Endothelial cell of umbilical vein (primary cell): Measurements from ENCODE around the gene FAM53A. TPM values are rescaled to one million over a fixed set of nuclear protein-coding genes. Genes with fewer than 3 reads are reported as not detected.

Source experiments
- BruUV-seq: library from RNA; stranded (reverse); fragments of 400-500 nt; replicated peaks from 2 replicates; lab custom pipeline; 2021; lab: Mats Ljungman, UMichigan
- CTCF ChIA-PET: fragments of 300-600, 350-600 bp; sonication (Branson Sonifier 250); formaldehyde crosslinking; loops from one replicate; lab custom pipeline; 2021; ENCODE audit warnings: antibody characterized with exemption, inconsistent platforms; lab: Charles Lee
- POLR2A ChIA-PET: fragments of 300-600, 350-600 bp; sonication (Branson Sonifier 250); formaldehyde crosslinking; loops from one replicate; lab custom pipeline; 2021; ENCODE audit warnings: antibody characterized with exemption, inconsistent platforms; lab: Charles Lee
- DNase-seq: peaks from one replicate; pipeline ENCODE4 v3.0.0-alpha.2; 2011; ENCODE audit warnings: low read depth, low spot score
- FAIRE-seq: peaks from 2 replicates; lab custom pipeline; 2011; peaks lifted over from hg19 to GRCh38; lab: Jason Lieb, UNC
- H2AFZ ChIP-seq: 2 replicates; pipeline ENCODE4 v1.6.0; 2012; ENCODE audit warnings: low read depth, low read length, control low read depth, inconsistent platforms
- H3K27ac ChIP-seq: 2 replicates; pipeline ENCODE4 v1.5.1; 2011; ENCODE audit warnings: low read depth, mild to moderate bottlenecking, control low read depth, low read length, moderate library complexity; ENCODE audit not compliant: insufficient read depth
- H3K27me3 ChIP-seq, 2 experiments: 2 replicates each; pipeline versions ENCODE4 v1.6.0 to v1.6.1; 2011; ENCODE audit warnings: low read length in 2 of 2, mixed read lengths in 1 of 2; ENCODE audit not compliant: control insufficient read depth in 2 of 2, insufficient read depth in 2 of 2
- H3K36me3 ChIP-seq, 2 experiments: 2 replicates in 1 of 2; 3 replicates in 1 of 2; pipeline ENCODE4 v1.5.1; 2011; ENCODE audit warnings: low read length in 2 of 2, mild to moderate bottlenecking in 1 of 2, moderate library complexity in 1 of 2; ENCODE audit not compliant: control insufficient read depth in 2 of 2, insufficient read depth in 2 of 2; ENCODE audit errors: extremely low read depth in 1 of 2
- H3K4me1 ChIP-seq: 3 replicates; pipeline ENCODE4 v1.5.1; 2011; ENCODE audit warnings: mild to moderate bottlenecking, low read length; ENCODE audit not compliant: control insufficient read depth, insufficient read depth; ENCODE audit errors: extremely low read depth
- H3K4me2 ChIP-seq: 2 replicates; pipeline ENCODE4 v1.6.1; 2011; ENCODE audit warnings: low read length, control low read depth, mixed read lengths; ENCODE audit not compliant: insufficient read depth
- H3K4me3 ChIP-seq, 3 experiments: fragments of 200-600 bp in 1 of 3; sonication (generic), shearing (Covaris generic) in 1 of 3; replicated peaks in 1 of 3; 2 replicates each; pipeline ENCODE4 v1.5.1; 2011 to 2016; ENCODE audit warnings: control low read depth in 3 of 3, low read length in 3 of 3, mild to moderate bottlenecking in 2 of 3, inconsistent platforms in 1 of 3, low read depth in 1 of 3, moderate library complexity in 1 of 3; ENCODE audit not compliant: insufficient read depth in 1 of 3
- H3K79me2 ChIP-seq: 2 replicates; pipeline ENCODE4 v1.6.0; 2012; ENCODE audit warnings: low read length, inconsistent platforms; ENCODE audit not compliant: control insufficient read depth, insufficient read depth
- H3K9ac ChIP-seq: replicated peaks from 2 replicates; pipeline ENCODE3; 2011; ENCODE audit warnings: low read length, control low read depth; ENCODE audit not compliant: insufficient read depth; ENCODE audit errors: extremely low read depth
- H3K9me1 ChIP-seq: replicated peaks from 3 replicates; pipeline ENCODE4 v1.6.0; 2011; ENCODE audit warnings: mild to moderate bottlenecking, low read length; ENCODE audit not compliant: control insufficient read depth, insufficient read depth; ENCODE audit errors: extremely low read depth
- H3K9me3 ChIP-seq: replicated peaks from 2 replicates; pipeline ENCODE4 v1.5.1; 2012; ENCODE audit warnings: low read length, inconsistent platforms; ENCODE audit not compliant: control insufficient read depth, insufficient read depth
- H4K20me1 ChIP-seq: replicated peaks from 2 replicates; pipeline ENCODE3; 2011; ENCODE audit warnings: mild to moderate bottlenecking, low read length; ENCODE audit not compliant: control insufficient read depth, insufficient read depth; ENCODE audit errors: extremely low read depth
- JUN ChIP-seq: IDR thresholded peaks from 2 replicates; pipeline ENCODE4 v1.6.1; 2011; ENCODE audit warnings: borderline replicate concordance, low read depth; ENCODE audit not compliant: insufficient read length, insufficient read depth
- dilution Hi-C: fragments of 300-500 bp; cut with MboI; formaldehyde crosslinking; loops from one replicate; pipeline ENCODE4 v1.15.0; 2019; ENCODE audit warnings: low sequenced_read_pairs; ENCODE audit not compliant: extremely low pct_ligation_motif_present
- intact Hi-C: fragments of 100-400 bp; cut with micrococcal nuclease; formaldehyde crosslinking; loops from one replicate; pipeline ENCODE4 v1.10.0; 2022
- polyA plus RNA-seq, 4 experiments: library from polyadenylated mRNA; depleted of rRNA in 3 of 4; stranded (reverse) in 3 of 4; unstranded in 1 of 4; fragments of >200 nt; gene quantifications; 2 replicates each; pipeline versions ENCODE4 v1.2.1 to v1.2.3, GENCODE V29; 2011 to 2012; ENCODE audit warnings: missing spikeins in 1 of 4
- total RNA-seq: library from RNA; stranded (reverse); gene quantifications from 2 replicates; pipeline ENCODE4 v1.2.3, GENCODE V29; 2021
- TF ChIP-seq, protein P1 (sequence below), 2 donors: IDR thresholded peaks; 1 replicate in 1 of 2; 2 replicates in 1 of 2; pipeline ENCODE4 v1.5.1; 2011; ENCODE audit warnings: low read length in 2 of 2, mild to moderate bottlenecking in 2 of 2, moderate library complexity in 2 of 2, control low read depth in 1 of 2, inconsistent platforms in 1 of 2, low read depth in 1 of 2; ENCODE audit not compliant: insufficient read depth in 1 of 2; ENCODE audit errors: extremely low read depth in 1 of 2

FAM53A gene
- total and polyA plus RNA-seq, 2 donors (not counting 3 experiments of a cell fraction or from before 2014, with no cell fraction given) = 1.3 to 1.7 TPM

DNA sequence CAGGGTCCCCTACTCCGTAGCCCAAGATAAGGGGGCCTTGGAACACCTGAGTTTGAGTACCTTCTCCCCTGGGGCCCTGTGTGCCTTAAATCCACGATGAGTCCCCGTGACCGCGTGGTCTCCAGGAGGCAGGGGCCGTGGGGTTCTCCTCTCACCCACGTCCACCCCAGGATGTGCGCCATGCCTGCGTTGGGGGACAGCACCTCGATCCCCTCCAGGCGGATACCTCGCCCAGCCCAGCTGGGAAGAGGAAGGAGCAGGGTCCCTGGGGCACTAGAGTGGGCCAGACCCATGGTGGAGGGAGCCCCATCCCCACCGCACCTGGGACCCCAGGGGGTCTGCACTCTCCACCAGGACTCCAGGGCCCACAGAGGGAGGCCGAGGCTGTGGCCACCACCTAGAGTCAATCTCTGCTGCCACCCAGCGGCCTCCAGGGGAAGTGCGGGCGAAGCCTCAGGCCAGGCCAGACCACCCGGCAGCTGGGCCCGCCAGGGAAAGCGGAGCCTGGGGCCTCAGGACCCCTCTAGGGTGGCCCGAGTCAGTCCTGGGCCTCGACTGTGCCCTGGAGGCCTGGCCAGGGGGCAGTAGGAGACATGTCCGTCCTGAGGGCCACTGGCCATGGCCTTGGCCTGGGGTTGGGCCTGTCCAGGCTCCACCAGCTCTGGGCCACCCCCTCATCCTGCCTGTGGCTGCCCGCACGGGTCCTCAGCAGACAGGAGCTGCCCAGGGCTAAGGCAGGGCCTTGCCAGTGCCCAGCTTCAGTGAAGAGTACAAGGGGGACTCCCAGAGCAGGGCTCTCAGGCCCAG is 55.0 kb downstream of the FAM53A start:
- H2AFZ ChIP-seq = no peak overlapping the region
- H3K4me3 ChIP-seq = no peak overlapping the region
- dilution Hi-C loops (no loop called here), intact Hi-C loops (loop anchor here (1.0 kb wide), 2 partner anchors 273 to 462 kb away; no protein-coding TSS in a partner anchor)
- TF ChIP-seq JUN = no peak
- TF ChIP-seq, protein P1, sequence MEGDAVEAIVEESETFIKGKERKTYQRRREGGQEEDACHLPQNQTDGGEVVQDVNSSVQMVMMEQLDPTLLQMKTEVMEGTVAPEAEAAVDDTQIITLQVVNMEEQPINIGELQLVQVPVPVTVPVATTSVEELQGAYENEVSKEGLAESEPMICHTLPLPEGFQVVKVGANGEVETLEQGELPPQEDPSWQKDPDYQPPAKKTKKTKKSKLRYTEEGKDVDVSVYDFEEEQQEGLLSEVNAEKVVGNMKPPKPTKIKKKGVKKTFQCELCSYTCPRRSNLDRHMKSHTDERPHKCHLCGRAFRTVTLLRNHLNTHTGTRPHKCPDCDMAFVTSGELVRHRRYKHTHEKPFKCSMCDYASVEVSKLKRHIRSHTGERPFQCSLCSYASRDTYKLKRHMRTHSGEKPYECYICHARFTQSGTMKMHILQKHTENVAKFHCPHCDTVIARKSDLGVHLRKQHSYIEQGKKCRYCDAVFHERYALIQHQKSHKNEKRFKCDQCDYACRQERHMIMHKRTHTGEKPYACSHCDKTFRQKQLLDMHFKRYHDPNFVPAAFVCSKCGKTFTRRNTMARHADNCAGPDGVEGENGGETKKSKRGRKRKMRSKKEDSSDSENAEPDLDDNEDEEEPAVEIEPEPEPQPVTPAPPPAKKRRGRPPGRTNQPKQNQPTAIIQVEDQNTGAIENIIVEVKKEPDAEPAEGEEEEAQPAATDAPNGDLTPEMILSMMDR (IDR thresholded peaks at IDR 0.05; ENCODE audit: extremely low read depth in 1 of 2, insufficient read depth in 1 of 2, low read depth in 1 of 2, low read length in 2 of 2) = peak; percentile 97 to 99
- H3K27ac ChIP-seq = no peak overlapping the region
- no peak overlapping the region for H3K9ac ChIP-seq
- ChIA-PET POLR2A (no interaction called here), CTCF (interaction anchor here (0.7 to 2.2 kb wide), 12 partner anchors 9 to 283 kb away, joined by 3 to 53 read pairs (median 6); partner anchors contain the start of gene UVSSA)
- H3K36me3 ChIP-seq = no peaks in the 10 kb centered on the region
- DNase-seq (peak; percentile 22), FAIRE-seq (peak; percentile 82)
- H3K4me2 ChIP-seq = no peak overlapping the region
- H4K20me1 ChIP-seq = no peaks in the 10 kb centered on the region
- no peaks in the 10 kb centered on the region for H3K9me3 ChIP-seq
- BruUV-seq = no TSS peak
- H3K27me3 ChIP-seq = no peaks in the 10 kb centered on the region
- H3K79me2 ChIP-seq = no peaks in the 10 kb centered on the region
- H3K9me1 ChIP-seq = no peaks in the 10 kb centered on the region
- no peaks in the 10 kb centered on the region for H3K4me1 ChIP-seq
